KOPT-K1 (cell line): ENCODE measurements around the gene CCDC142.
A peak's percentile ranks its signal among the peaks of the same experiment; 100 is the strongest.
"Not testable (repeated sequence)": the region's sequence is repeated elsewhere in the genome, so short reads cannot be mapped to it uniquely, and the experiment has no call there.

ENCODE experiments used
- H3K27ac ChIP-seq: fragments of 200-600 bp; sonication (generic); 2 replicates; pipeline ENCODE4 v1.5.1; 2016; ENCODE audit warnings: antibody characterized with exemption, mild to moderate bottlenecking, low read depth, low read length; ENCODE audit not compliant: poor library complexity, severe bottlenecking
- H3K36me3 ChIP-seq: fragments of 200-600 bp; sonication (generic); 2 replicates; pipeline ENCODE4 v1.5.1; 2017; ENCODE audit warnings: antibody characterized with exemption, mild to moderate bottlenecking, low read length, moderate library complexity; ENCODE audit not compliant: insufficient read depth
- H3K9me3 ChIP-seq: fragments of 200-600 bp; sonication (generic); 2 replicates; pipeline ENCODE4 v1.5.1; 2017; ENCODE audit warnings: antibody characterized with exemption, low read length, mild to moderate bottlenecking; ENCODE audit not compliant: insufficient read depth, poor library complexity, severe bottlenecking

The CCDC142 gene

DNA sequence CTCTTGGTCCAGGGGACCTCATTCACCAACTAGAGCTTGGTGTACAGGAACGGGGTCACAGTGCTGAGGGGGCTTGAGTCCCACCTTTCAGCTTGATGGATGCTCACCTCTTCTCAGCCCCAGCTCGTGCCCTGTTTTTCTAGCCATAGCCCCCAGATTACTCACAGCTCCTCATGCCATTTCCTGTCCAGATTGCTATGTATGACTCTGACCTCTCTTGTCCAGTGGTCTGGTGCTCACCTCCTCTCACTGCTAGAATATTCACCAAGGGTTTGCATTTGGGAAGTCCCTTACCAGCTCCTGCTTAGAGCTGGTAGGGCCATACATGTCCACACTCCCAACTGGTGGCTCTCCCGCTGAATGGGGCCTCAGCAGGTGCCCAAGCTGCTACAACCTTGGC, 10.7 kb upstream of the CCDC142 start:
- Histone ChIP-seq H3K27ac (no peak overlapping the region), H3K36me3 (peaks cover 59% of the 10 kb centered on the region), H3K9me3 (no peaks in the 10 kb centered on the region)

DNA sequence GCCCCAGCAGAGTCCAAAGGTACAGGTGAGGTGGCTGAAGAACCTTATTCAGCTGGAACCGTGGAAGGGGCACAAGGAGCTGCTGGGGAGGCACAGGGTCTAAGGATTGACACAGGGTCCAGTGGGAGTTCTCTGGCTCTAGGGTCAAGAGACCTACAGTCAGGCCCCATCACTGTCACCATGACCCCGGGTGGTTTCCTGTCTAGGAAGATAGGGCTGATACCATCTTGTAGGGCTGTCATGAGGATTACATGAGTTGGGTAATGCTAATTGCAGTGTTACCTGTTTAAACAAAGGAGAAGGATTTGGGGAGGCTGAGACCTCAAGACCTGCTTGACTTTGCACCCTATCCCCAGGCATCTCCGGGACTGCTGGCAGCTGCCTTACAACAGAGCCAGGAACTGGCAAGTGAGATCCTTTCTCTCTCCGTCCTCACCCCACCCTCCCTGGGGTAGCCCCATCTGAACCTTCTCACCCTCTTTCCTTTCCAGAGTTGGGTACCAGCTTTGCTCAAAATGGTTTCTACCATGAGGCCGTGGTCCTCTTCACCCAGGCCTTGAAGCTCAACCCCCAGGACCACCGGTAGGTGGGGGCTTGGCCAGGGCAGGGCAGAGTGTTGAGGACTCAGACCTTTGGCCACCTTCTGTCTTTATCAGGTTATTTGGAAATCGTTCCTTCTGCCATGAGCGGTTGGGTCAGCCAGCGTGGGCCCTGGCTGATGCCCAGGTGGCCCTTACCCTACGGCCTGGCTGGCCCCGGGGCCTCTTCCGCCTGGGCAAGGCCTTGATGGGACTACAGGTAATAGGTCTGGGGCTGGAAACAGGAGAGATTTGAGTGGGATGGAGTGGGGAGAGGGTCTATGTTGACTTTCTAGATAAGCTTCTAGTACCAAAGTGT, 9.1 kb upstream of the CCDC142 start:
- H3K36me3 ChIP-seq: peaks cover 72% of the 10 kb centered on the region
- H3K27ac ChIP-seq: no peak overlapping the region
- H3K9me3 ChIP-seq: no peaks in the 10 kb centered on the region

DNA sequence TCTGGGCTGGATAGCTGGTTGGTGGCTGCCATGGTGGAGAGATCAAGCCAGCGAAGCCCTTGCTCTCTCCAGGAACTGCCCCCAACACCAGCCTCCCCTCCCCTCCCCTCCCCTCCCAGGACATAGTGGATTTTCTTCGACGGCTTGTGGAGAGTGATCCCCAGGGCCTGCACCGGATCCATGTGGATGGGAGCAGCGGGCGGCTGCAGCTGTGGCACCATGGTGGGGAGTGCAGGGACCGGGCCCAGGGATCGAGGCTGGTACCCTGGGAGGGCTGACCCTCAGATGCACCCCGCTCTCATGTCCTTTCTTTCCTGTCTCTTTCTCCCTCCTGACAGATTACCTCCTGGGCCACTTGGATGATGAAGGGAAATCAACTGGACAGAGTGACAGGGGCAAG, 7.1 kb upstream of the CCDC142 start:
- Histone ChIP-seq H3K27ac (no peak overlapping the region), H3K36me3 (peaks cover 90% of the 10 kb centered on the region), H3K9me3 (no peaks in the 10 kb centered on the region)

DNA sequence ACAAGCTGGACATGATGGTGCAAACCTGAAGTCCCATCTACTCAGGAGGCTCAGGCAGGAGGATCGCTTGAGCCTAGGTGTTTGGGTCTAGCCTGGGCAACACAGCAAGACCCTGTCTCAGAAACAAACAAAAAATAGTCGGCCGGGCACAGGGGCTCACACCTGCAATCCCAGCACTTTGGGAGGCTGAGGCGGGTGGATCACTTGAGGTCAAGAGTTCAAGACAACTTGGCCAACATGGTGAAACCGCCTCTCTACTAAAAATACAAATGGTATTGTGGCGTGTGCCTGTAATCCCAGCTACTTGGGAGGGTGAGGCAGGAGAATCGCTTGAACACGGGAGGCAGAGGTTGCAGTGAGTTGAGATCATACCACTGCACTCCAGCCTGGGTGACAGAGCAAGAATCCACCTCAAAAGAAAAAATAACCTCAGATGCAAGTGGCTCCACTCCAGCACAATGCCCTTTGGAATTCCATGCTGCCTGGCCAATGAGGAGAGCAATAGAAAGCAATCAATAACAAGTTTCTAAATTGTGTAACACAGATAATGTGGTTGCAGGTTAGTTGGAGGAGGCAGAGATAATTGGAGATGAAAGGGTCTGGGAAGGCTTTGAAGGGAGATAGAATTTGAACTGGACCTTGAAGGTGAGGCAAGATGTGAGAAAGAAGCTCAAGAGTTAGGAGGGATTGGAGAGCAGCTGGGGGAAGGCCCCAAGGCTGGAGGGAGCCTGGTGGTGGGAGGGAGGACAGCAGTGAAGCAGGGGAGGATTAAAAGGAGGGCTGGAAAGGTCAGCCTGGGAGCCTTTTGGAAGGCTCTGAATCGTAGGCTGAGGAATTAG, 6.1 kb upstream of the CCDC142 start:
- H3K9me3 ChIP-seq: no peaks in the 10 kb centered on the region
- no peak overlapping the region for H3K27ac ChIP-seq
- peaks cover 85% of the 10 kb centered on the region for H3K36me3 ChIP-seq

- H3K9me3 ChIP-seq: no peaks in the 10 kb centered on the region
- H3K27ac ChIP-seq: no peak overlapping the region
- peaks cover 60% of the 10 kb centered on the region for H3K36me3 ChIP-seq
Measured at GRCh38 chr2:74486141-74486540, 3.3 kb upstream of the CCDC142 start.

DNA sequence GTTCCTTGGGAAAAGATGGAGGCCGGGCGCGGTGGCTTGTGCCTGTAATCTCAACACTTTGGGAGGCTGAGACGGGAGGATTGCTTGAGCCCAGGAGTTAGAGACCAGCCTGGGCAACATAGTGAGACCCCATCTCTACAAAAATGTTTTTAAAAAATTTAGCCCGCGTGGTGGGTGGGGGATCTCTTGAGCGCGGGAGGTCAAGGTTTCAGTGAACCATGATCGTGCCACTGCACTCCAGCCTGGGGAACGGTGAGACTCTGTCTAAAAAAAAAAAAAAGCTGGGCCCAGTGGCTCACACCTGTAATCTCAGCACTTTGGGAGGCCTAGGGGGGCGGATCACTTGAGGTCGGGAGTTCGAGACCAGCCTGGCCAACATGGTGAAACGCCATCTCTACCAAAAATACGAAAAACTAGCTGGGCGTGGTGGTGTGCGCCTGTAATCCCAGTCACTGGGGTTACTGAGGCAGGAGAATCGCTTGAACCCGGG, 922 bp upstream of the CCDC142 start:
- peaks cover 57% of the 10 kb centered on the region for H3K36me3 ChIP-seq
- peak overlapping the region; percentile 83 for H3K27ac ChIP-seq
- H3K9me3 ChIP-seq: not testable (repeated sequence)

DNA sequence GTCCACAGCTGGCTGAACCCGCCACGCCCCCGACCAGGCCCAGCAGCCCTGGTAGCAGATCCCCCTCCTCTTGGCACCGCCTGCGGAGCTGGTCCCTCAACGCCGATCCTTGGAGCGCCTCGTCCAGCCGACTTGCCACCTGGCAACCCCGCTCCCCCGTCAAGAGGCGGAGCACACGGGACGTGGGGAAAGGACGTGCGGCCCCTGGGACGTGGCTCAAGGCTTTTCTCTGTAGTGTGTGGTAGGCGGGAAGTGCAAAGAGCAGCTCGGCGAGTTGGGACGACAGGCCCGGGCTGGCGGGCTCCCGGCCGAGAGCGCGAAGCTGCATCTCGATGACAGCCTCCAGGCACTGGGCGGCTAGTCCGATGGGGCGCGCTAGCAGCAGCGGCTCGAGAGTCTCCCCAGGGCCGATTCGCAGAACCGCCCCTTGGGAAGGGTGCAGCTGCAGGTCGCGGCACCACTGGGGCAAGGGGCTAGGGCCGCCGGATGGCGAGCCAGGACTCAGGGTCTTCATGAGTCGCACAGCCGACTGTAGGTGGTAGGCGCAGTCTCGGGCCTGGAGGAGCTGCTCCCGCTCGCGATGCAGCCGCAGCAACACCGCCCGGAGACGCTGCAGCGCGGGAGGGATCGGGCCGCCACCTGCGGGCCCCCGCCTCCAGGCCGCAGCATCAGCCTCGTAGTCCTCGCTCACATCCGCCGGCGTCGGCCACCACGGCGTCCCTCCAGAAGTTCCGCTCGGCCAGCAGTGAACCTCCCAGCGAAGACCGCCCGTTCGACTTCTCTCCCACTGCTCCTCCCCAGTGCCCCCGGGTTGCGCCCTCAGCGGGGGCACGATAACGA, 617 bp downstream of the CCDC142 start:
- H3K9me3 ChIP-seq: no peaks in the 10 kb centered on the region
- peak overlapping the region; percentile 83 for H3K27ac ChIP-seq
- peaks cover 56% of the 10 kb centered on the region for H3K36me3 ChIP-seq

- Histone ChIP-seq H3K36me3 (peaks cover 56% of the 10 kb centered on the region), H3K27ac (peak overlapping the region; percentile 83), H3K9me3 (no peaks in the 10 kb centered on the region)
Measured at GRCh38 chr2:74481431-74481830, 1.4 kb downstream of the CCDC142 start.

- Histone ChIP-seq H3K36me3 (peaks cover 50% of the 10 kb centered on the region), H3K27ac (no peak overlapping the region), H3K9me3 (no peaks in the 10 kb centered on the region)
Measured at GRCh38 chr2:74474899-74475298, 7.9 kb downstream of the CCDC142 start.

DNA sequence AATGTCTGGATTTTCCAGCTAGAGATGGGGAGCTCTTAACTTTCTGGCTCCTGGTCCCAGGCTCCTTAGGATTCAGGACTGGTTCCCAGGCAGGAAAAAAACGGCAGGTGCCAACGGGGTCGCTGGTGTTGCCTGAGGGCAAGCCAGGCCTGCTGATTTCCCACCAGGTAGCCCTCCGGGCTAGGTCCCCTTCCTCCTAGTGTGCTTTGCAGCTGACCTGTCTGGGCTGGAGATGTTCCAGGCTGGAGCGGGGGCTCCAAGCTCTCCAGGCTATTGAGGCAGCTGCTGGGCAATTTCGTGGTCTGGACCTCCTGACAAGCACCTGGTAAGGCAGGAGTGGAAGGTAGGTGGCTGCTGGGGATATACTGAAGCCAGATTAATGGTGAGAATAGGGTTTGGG, 8.3 kb downstream of the CCDC142 start:
- Histone ChIP-seq H3K9me3 (no peaks in the 10 kb centered on the region), H3K36me3 (peaks cover 46% of the 10 kb centered on the region)

DNA sequence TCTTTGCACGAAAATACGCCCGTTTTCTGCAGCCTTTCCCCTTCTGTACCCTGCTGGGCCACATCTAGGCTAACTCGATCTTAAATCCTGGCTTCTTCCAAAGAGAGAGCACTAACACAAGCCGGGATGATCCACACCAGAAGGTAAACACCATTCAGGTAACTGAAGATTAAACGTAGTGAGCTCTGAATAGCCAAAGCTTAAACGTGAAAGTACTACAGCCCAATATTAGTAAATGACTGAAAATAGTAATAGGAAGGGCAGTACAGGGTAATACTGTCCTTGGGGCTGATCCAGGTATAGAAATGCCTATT, 9.9 kb downstream of the CCDC142 start:
- Histone ChIP-seq H3K9me3 (no peaks in the 10 kb centered on the region), H3K27ac (peak overlapping the region; percentile 75), H3K36me3 (peaks cover 37% of the 10 kb centered on the region)

More for the DNA sequence above, 8.3 kb downstream of the CCDC142 start:
- no peak overlapping the region for H3K27ac ChIP-seq

- H3K36me3 ChIP-seq: peaks cover 31% of the 10 kb centered on the region
- H3K9me3 ChIP-seq: no peaks in the 10 kb centered on the region
- H3K27ac ChIP-seq: peak within 1 kb of the TSS; percentile 75
Measured at GRCh38 chr2:74472086-74472944, 10.5 kb downstream of the CCDC142 start, which contains the start of gene MRPL53. TSS of gene MRPL53 (minus strand) at chr2:74472680. CDS start at chr2:74472660, 20 bp downstream.

- Histone ChIP-seq H3K36me3 (peaks cover 24% of the 10 kb centered on the region), H3K9me3 (no peaks in the 10 kb centered on the region), H3K27ac (peak overlapping the region; percentile 75)
Measured at GRCh38 chr2:74471332-74472065, 11.3 kb downstream of the CCDC142 start.
